OCI-M2 (cell line): ENCODE measurements around the gene IDUA.
"Not testable (repeated sequence)": the region's sequence is repeated elsewhere in the genome, so short reads cannot be mapped to it uniquely, and the experiment has no call there.

ENCODE experiments used
- DNase-seq: peaks from one replicate; lab custom pipeline; 2025; ENCODE audit not compliant: unreplicated experiment; lab: John Stamatoyannopoulos, UW

The IDUA gene

GRCh38 chr4:999240-999863 lies 12.5 kb downstream of the IDUA start:
- DNase-seq, result not testable (repeated sequence)

GRCh38 chr4:999882-1000425 lies 13.1 kb downstream of the IDUA start:
- DNase-seq, result no peak

- DNase-seq, result no peak
Observed at GRCh38 chr4:1000686-1001260, 13.9 kb downstream of the IDUA start.

GRCh38 chr4:1001561-1002130 lies 14.8 kb downstream of the IDUA start:
- DNase-seq, result no peak

- DNase-seq, result no peak
Observed at GRCh38 chr4:1002131-1002630, 15.3 kb downstream of the IDUA start.

GRCh38 chr4:1002631-1003251 lies 15.9 kb downstream of the IDUA start:
- DNase-seq, result no peak

- DNase-seq, result no peak
Observed at GRCh38 chr4:1003271-1004070, 16.6 kb downstream of the IDUA start.

- DNase-seq, result no peak
Observed at GRCh38 chr4:1004071-1004418, 17.2 kb downstream of the IDUA start.

GRCh38 chr4:1004557-1005485 lies 18.0 kb downstream of the IDUA start:
- no peak for DNase-seq

GRCh38 chr4:1006856-1007255 lies 20.0 kb downstream of the IDUA start:
- no peak for DNase-seq

- no peak for DNase-seq
Observed at GRCh38 chr4:1008840-1009541, 22.1 kb downstream of the IDUA start.

- DNase-seq, result no peak
Observed at GRCh38 chr4:1009542-1010394, 22.9 kb downstream of the IDUA start.

- DNase-seq, result no peak
Observed at GRCh38 chr4:1010395-1011021, 23.7 kb downstream of the IDUA start.

GRCh38 chr4:1011022-1011665 lies 24.3 kb downstream of the IDUA start, which contains the start of gene FGFRL1:
Gene FGFRL1 (plus strand): TSS chr4:1011626. CDS start chr4:1012486, 860 bp downstream.
- no peak for DNase-seq

- no peak for DNase-seq
Observed at GRCh38 chr4:1011666-1012033, 24.8 kb downstream of the IDUA start.

- DNase-seq, result no peak
Observed at GRCh38 chr4:1012034-1012739, 25.3 kb downstream of the IDUA start.
